ENCODE measurements around the gene EML4. TPM values are rescaled to one million over a fixed set of nuclear protein-coding genes. Genes with fewer than 3 reads are reported as not detected.

EML4 gene
- total RNA-seq, 4 donors from 2014 or later, result 14.5 to 23.2 (median 17.8) TPM

DNA sequence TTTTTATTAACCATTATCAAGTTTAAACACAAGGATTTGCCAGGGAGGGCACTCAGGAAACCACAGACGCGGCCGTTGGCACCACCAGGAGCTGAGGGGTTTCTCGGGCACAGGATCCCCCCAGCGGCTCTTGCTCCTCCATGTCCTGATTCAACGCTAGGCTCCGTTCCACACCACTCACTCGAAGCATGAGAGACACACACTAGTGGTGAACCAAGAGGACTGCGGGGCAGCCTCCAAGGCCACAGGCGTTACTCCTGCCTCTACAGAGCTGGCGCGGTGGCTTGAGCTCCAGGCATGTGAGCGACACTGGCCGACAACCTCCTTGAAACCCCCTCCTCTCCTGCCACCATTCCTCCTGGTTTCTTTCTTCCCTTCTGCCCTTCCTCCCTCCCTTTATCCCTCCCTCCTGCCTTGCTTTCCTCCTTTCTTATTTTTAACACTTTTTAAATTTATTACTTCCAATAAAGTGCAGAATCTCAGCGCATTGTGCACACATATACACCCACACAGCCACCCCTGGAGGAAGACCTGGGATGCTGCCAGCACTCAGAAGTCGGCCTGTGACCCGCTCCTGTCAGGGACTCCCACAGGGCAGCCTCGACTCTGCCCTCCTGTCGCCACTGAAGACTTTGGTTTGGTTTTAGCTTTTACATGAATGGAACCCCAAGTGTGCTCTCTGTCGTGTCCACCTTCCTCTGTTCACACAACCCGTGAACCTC is 170.2 kb downstream of the EML4 start:
- intact Hi-C loops (cut with DNase I), result loop anchor here (10.0 kb wide), 1 partner anchor 495 kb away; no protein-coding TSS in a partner anchor
- Histone ChIP-seq H3K4me3 (no peak overlapping the region), H3K9me3 (no peaks in the 10 kb centered on the region), H3K27me3 (no peaks in the 10 kb centered on the region), H3K27ac (replicated peaks in 1 of 4) (no peak overlapping the region), H3K36me3 (peaks cover 6 to 67% (median 23%) of the 10 kb centered on the region in 4 donors), H3K4me1 (peaks cover 14 to 23% (median 19%) of the 10 kb centered on the region in 4 donors)
- peak; percentile 88 for DNase-seq (ENCODE audit: extremely low spot score)
- TF ChIP-seq POLR2AphosphoS5 (IDR thresholded peaks at IDR 0.05) (no peak), EP300 (IDR thresholded peaks at IDR 0.05) (no peak), POLR2A (IDR thresholded peaks at IDR 0.05; ENCODE audit: low read depth) (no peak)
- TF ChIP-seq, protein P1, sequence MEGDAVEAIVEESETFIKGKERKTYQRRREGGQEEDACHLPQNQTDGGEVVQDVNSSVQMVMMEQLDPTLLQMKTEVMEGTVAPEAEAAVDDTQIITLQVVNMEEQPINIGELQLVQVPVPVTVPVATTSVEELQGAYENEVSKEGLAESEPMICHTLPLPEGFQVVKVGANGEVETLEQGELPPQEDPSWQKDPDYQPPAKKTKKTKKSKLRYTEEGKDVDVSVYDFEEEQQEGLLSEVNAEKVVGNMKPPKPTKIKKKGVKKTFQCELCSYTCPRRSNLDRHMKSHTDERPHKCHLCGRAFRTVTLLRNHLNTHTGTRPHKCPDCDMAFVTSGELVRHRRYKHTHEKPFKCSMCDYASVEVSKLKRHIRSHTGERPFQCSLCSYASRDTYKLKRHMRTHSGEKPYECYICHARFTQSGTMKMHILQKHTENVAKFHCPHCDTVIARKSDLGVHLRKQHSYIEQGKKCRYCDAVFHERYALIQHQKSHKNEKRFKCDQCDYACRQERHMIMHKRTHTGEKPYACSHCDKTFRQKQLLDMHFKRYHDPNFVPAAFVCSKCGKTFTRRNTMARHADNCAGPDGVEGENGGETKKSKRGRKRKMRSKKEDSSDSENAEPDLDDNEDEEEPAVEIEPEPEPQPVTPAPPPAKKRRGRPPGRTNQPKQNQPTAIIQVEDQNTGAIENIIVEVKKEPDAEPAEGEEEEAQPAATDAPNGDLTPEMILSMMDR (IDR thresholded peaks at IDR 0.05), result no peak
- 90% methylated on average over 20 of the region's 21 CpGs for WGBS

DNA sequence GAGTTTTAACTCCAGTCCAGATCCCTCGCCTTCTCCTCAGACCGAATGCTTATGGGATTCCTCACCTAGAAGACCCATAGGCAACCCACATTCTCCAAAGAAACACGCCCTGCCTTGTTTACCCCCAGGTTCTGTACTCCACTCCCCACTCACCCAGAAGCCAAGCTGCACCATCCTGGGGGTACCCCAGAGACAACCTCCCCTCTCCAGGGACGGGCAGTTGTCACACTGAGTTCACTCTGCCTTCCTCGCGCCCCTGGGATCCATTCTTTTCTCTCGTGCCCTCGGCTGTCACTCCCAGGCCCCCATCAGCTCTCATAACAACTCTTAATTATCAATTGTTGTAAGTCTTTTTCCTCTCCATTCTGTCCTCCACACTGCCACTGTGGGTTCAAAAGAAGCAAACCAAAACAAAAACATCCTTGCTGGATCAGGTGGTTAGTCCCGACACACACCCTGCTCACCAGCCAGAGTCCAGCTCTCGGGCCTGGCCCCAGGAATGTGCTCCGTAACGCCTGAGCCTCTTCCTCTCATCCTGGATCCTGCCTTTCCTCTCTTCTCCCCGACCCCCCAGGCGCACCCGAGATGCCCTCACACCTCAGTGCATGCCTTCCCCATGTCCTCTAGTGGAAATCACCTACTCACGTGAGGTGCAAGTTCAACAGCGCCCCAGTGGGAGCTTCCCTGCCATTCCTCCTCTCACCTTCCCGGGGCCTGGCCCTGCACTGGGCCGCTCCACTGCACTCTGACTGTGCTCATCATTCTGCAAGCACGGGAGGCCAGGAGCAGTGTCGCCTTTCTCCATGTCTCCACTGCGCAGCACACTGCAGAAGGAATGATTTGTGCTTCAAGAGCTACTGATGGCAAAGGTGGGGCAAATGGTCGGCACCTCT is 171.1 kb downstream of the EML4 start:
- Histone ChIP-seq H3K36me3 (peaks cover 4 to 67% (median 17%) of the 10 kb centered on the region in 4 donors), H3K27me3 (no peaks in the 10 kb centered on the region), H3K4me1 (peaks cover 14 to 23% (median 19%) of the 10 kb centered on the region in 4 donors), H3K9me3 (no peaks in the 10 kb centered on the region), H3K27ac (replicated peaks in 1 of 4) (no peak overlapping the region), H3K4me3 (no peak overlapping the region)
- TF ChIP-seq EP300 (IDR thresholded peaks at IDR 0.05) (no peak), POLR2AphosphoS5 (IDR thresholded peaks at IDR 0.05) (no peak)
- intact Hi-C loops (cut with DNase I), result no loop called here
- WGBS, result 86% methylated on average over 22 of the region's 23 CpGs
- peak; percentile 83 for DNase-seq (ENCODE audit: extremely low spot score)

DNA sequence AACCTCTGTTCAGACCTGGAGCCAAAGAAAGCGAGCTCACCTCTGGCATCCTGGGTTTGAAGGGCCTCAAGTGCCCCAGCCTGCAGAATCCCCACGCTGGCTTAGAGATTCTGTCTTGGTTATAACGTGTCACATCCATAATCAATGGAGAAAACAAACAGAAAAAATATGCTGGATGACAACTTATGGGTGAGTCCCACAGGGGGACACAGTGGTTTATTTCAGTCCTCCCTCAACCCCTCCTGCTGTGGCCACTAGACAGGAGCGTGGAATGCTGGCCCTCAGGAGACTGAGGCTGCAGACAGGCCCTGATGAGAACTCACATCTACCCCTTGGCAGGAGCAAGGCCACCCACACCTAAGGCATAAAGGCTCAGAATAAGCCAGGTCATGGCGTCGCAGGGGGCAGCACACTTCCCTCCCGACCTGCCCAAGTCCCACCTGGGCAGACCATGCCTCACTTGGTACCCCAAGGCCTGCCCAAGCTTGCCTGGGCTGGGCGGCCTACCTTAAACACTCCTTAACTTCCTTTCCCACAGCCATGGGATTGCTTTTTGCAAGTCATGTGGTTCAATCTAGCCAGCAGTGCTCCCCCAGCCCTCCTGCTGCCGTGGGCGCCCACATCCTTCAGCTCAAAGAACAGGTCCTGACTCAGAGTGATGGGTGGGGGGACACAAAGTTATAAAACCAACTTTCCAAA is 171.9 kb downstream of the EML4 start:
- H3K27ac ChIP-seq (replicated peaks in 1 of 4), result no peak overlapping the region
- H3K36me3 ChIP-seq, result peaks cover 0 to 67% (median 18%) of the 10 kb centered on the region in 4 donors
- peak; percentile 81 for DNase-seq (ENCODE audit: extremely low spot score)
- no peaks in the 10 kb centered on the region for H3K9me3 ChIP-seq
- H3K4me1 ChIP-seq, result peaks cover 14 to 29% (median 25%) of the 10 kb centered on the region in 4 donors
- intact Hi-C loops (cut with DNase I), result no loop called here
- 92% methylated on average over 10 of the region's 10 CpGs for WGBS
- no peaks in the 10 kb centered on the region for H3K27me3 ChIP-seq
- H3K4me3 ChIP-seq, result no peak overlapping the region
- TF ChIP-seq, protein P1 (IDR thresholded peaks at IDR 0.05), result no peak
- TF ChIP-seq POLR2A (IDR thresholded peaks at IDR 0.05; ENCODE audit: low read depth) (no peak), EP300 (IDR thresholded peaks at IDR 0.05) (no peak), POLR2AphosphoS5 (IDR thresholded peaks at IDR 0.05) (no peak)

DNA sequence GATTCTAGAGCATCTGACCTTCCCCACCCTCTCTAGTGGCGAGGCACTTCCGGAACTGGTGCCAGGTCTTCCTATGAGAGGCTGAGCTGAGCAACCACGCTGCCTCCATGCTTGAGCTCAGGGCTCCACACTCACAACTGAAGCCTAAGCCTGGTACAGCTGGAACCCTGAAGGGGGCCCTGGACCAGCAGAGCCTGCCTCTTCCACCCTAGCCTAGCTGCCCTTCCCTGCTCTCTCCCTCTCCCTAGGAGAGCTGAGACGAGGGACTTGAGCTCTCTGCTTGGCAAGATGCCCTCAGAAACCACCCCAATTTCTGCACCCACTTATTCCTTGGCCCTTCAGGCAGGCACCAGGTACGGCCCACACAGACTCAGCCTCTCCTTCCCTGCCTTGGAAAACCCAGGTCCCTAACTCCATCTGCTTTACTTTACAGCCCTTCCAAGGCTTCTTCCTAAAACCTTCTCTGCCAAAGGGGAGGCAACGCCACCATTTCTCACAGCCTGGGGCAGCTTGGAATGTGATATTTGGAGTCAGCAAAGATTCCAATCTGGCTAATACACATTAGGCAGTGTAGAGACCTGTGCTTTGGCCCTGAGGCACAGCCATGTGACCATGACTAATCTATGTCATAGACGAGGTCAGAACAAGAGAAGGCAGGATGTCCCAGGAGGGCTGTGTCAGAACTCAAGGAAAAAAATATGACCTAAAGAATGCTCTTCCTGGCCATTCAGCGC is 173.1 kb downstream of the EML4 start:
- DNase-seq (ENCODE audit: extremely low spot score), result peak; percentile 89
- Histone ChIP-seq H3K27ac (replicated peaks in 1 of 4) (peak overlapping the region; percentile 18 to 45 (median 30)), H3K9me3 (no peaks in the 10 kb centered on the region), H3K4me1 (peaks cover 14 to 38% (median 28%) of the 10 kb centered on the region in 4 donors), H3K4me3 (no peak overlapping the region), H3K27me3 (no peaks in the 10 kb centered on the region), H3K36me3 (peaks cover 0 to 64% (median 20%) of the 10 kb centered on the region in 4 donors)
- intact Hi-C loops (cut with DNase I), result no loop called here
- TF ChIP-seq POLR2AphosphoS5 (IDR thresholded peaks at IDR 0.05), result peak in 1 of 2 donors; percentile 43
- TF ChIP-seq, protein P1 (IDR thresholded peaks at IDR 0.05), result no peak
- no peak for TF ChIP-seq POLR2A (IDR thresholded peaks at IDR 0.05; ENCODE audit: low read depth)
- no peak for TF ChIP-seq EP300 (IDR thresholded peaks at IDR 0.05)
- 61% methylated on average over 6 of the region's 8 CpGs for WGBS
